Ovary (tissue), 9 donors: ENCODE data around the gene TRAPPC14. TPM values are rescaled to one million over a fixed set of nuclear protein-coding genes. Genes with fewer than 3 reads are reported as not detected.

Source experiments
- microRNA-seq, 3 donors: library from miRNA; unstranded; fragments of <30 nt; microRNA quantifications; one replicate each; pipeline versions ENCODE4 to v1.2.0, GENCODE V29; 2019 to 2020
- polyA plus RNA-seq, 2 donors: library from polyadenylated mRNA; stranded (reverse); fragments of 200-250 nt in 1 of 2; fragments of 350-450 nt in 1 of 2; fragmentation: Illumina TruSeq in 1 of 2; extraction: RNeasy Lipid Tissue Mini Kit (QIAGEN cat#74804) in 1 of 2; gene quantifications; one replicate each; pipeline ENCODE4 v1.2.3, GENCODE V29; 2013 to 2014
- total RNA-seq, 7 donors: library from RNA; depleted of rRNA in 2 of 7; stranded (reverse); fragments of >200 nt in 2 of 7; fragmentation: NEBNext Ultra II Directional in 3 of 7; extraction: Animal tissue kit (Norgen Biotek cat#: 25700) in 3 of 7; gene quantifications; one replicate each; pipeline versions ENCODE4 v1.1.0 to v1.2.4, GENCODE V29; 2016 to 2023
- donor health status: DM: no; HTN: no; CAD: no; lungs with moderate emphysema.
- donor health status: DM: no; HTN: no; CAD: no.
- donor health status: Bipolar disorder and iron deficiency.
- donor health status: DM: yes; HTN: yes; CAD: no.
- donor health status: DM: no; HTN: no; CAD: no.
- donor health status: DM: yes; HTN: yes; CAD: no.

The TRAPPC14 gene
- total and polyA plus RNA-seq, 9 donors, result 2.8 to 27.2 (median 14.3) TPM

Small RNAs within 50 kb of the gene (microRNA-seq; reads per million reads assigned to microRNA genes)
- 0 reads per million in 3 donors for gene MIR4658

Other genes starting within 250 kb of the TRAPPC14 start
- gene TRIM4, start 239.2 kb downstream of the TRAPPC14 start, total RNA-seq, result 10 to 100 TPM; 31.7 to 58.9 (median 45.1) TPM
- gene TRIM4, start 239.2 kb downstream of the TRAPPC14 start, polyA plus RNA-seq, result 10 to 100 TPM; 42.2 to 64.8 TPM
- 1 to 10 TPM in 1 of 7 donors, under 1 TPM in 3, not detected in 3; 0.18 to 1.3 (median 0.29) TPM for gene GJC3, start 229.1 kb downstream of the TRAPPC14 start, total RNA-seq
- gene GJC3, start 229.1 kb downstream of the TRAPPC14 start, polyA plus RNA-seq, result under 1 TPM; 0.42 to 0.45 TPM
- 10 to 100 TPM in 1 of 7 donors, 1 to 10 TPM in 3, under 1 TPM in 3; 0.34 to 21.3 (median 2.3) TPM for gene AZGP1, start 182.7 kb downstream of the TRAPPC14 start, total RNA-seq
- gene AZGP1, start 182.7 kb downstream of the TRAPPC14 start, polyA plus RNA-seq, result 1 to 10 TPM; 1.3 to 5.4 TPM
- gene ZKSCAN1, start 143.1 kb downstream of the TRAPPC14 start, total RNA-seq, result 10 to 100 TPM; 28.8 to 90.7 (median 73.9) TPM
- gene ZKSCAN1, start 143.1 kb downstream of the TRAPPC14 start, polyA plus RNA-seq, result 10 to 100 TPM; 14.2 to 29.4 TPM
- 10 to 100 TPM in 6 of 7 donors, 1 to 10 TPM in 1; 9.2 to 16.2 (median 13.5) TPM for gene ZSCAN21, start 108.9 kb downstream of the TRAPPC14 start, total RNA-seq
- 10 to 100 TPM in 1 of 2 donors, 1 to 10 TPM in 1; 9.2 to 11.8 TPM for gene ZSCAN21, start 108.9 kb downstream of the TRAPPC14 start, polyA plus RNA-seq
- gene ZNF3, start 77.0 kb downstream of the TRAPPC14 start, total RNA-seq, result 10 to 100 TPM; 21.9 to 45.0 (median 38.4) TPM
- 10 to 100 TPM; 28.0 to 41.3 TPM for gene ZNF3, start 77.0 kb downstream of the TRAPPC14 start, polyA plus RNA-seq
- 100 to 1,000 TPM in 2 of 7 donors, 10 to 100 TPM in 5; 33.6 to 110 (median 98.2) TPM for gene COPS6, start 69.8 kb downstream of the TRAPPC14 start, total RNA-seq
- gene COPS6, start 69.8 kb downstream of the TRAPPC14 start, polyA plus RNA-seq, result 100 to 1,000 TPM in 1 of 2 donors, 10 to 100 TPM in 1; 97.4 to 145 TPM
- 10 to 100 TPM; 24.4 to 57.6 (median 37.9) TPM for gene MCM7, start 57.3 kb downstream of the TRAPPC14 start, total RNA-seq
- 10 to 100 TPM; 45.1 to 79.7 TPM for gene MCM7, start 57.3 kb downstream of the TRAPPC14 start, polyA plus RNA-seq
- gene AP4M1, start 57.1 kb downstream of the TRAPPC14 start, total RNA-seq, result 10 to 100 TPM; 10.9 to 20.3 (median 14.2) TPM
- 10 to 100 TPM; 13.8 to 19.0 TPM for gene AP4M1, start 57.1 kb downstream of the TRAPPC14 start, polyA plus RNA-seq
- gene TAF6, start 39.4 kb downstream of the TRAPPC14 start, total RNA-seq, result 10 to 100 TPM; 35.9 to 66.1 (median 57.5) TPM
- gene TAF6, start 39.4 kb downstream of the TRAPPC14 start, polyA plus RNA-seq, result 10 to 100 TPM; 43.1 to 52.1 TPM
- gene CNPY4, start 39.1 kb downstream of the TRAPPC14 start, total RNA-seq, result 10 to 100 TPM; 11.7 to 28.7 (median 22.0) TPM
- 10 to 100 TPM; 33.9 to 42.8 TPM for gene CNPY4, start 39.1 kb downstream of the TRAPPC14 start, polyA plus RNA-seq
- gene MBLAC1, start 31.8 kb downstream of the TRAPPC14 start, total RNA-seq, result 1 to 10 TPM; 3.4 to 6.7 (median 4.5) TPM
- gene MBLAC1, start 31.8 kb downstream of the TRAPPC14 start, polyA plus RNA-seq, result 1 to 10 TPM in 1 of 2 donors, under 1 TPM in 1; 0.28 to 3.4 TPM
- 100 to 1,000 TPM; 101 to 245 (median 108) TPM for gene LAMTOR4, start 9.8 kb downstream of the TRAPPC14 start, total RNA-seq
- 100 to 1,000 TPM in 1 of 2 donors, 10 to 100 TPM in 1; 10.3 to 246 TPM for gene LAMTOR4, start 9.8 kb downstream of the TRAPPC14 start, polyA plus RNA-seq
- gene GAL3ST4, start 9.9 kb upstream of the TRAPPC14 start, total RNA-seq, result 10 to 100 TPM in 2 of 7 donors, 1 to 10 TPM in 5; 3.1 to 16.3 (median 7.4) TPM
- gene GAL3ST4, start 9.9 kb upstream of the TRAPPC14 start, polyA plus RNA-seq, result 10 to 100 TPM in 1 of 2 donors, 1 to 10 TPM in 1; 4.3 to 10.6 TPM
- 1 to 10 TPM; 2.0 to 5.6 (median 3.1) TPM for gene GPC2, start 18.7 kb upstream of the TRAPPC14 start, total RNA-seq
- 1 to 10 TPM in 1 of 2 donors, under 1 TPM in 1; 0.25 to 2.9 TPM for gene GPC2, start 18.7 kb upstream of the TRAPPC14 start, polyA plus RNA-seq
- gene STAG3, start 19.2 kb upstream of the TRAPPC14 start, total RNA-seq, result 1 to 10 TPM in 4 of 7 donors, under 1 TPM in 3; 0.66 to 2.8 (median 1.7) TPM
- gene STAG3, start 19.2 kb upstream of the TRAPPC14 start, polyA plus RNA-seq, result 1 to 10 TPM; 1.9 to 3.2 TPM
- gene PVRIG, start 61.2 kb upstream of the TRAPPC14 start, total RNA-seq, result 1 to 10 TPM in 1 of 7 donors, under 1 TPM in 4, not detected in 2; 0.25 to 1.7 (median 0.48) TPM
- gene PVRIG, start 61.2 kb upstream of the TRAPPC14 start, polyA plus RNA-seq, result under 1 TPM; 0.12 to 0.21 TPM
- not detected for gene SPDYE3, start 149.0 kb upstream of the TRAPPC14 start, total RNA-seq
- under 1 TPM in 1 of 2 donors, not detected in 1; 0.12 TPM for gene SPDYE3, start 149.0 kb upstream of the TRAPPC14 start, polyA plus RNA-seq
- gene PILRB, start 199.4 kb upstream of the TRAPPC14 start, total RNA-seq, result 10 to 100 TPM; 29.0 to 55.9 (median 41.1) TPM
- gene PILRB, start 199.4 kb upstream of the TRAPPC14 start, polyA plus RNA-seq, result 10 to 100 TPM; 17.2 to 50.2 TPM
- gene PILRA, start 214.8 kb upstream of the TRAPPC14 start, total RNA-seq, result 10 to 100 TPM in 1 of 7 donors, 1 to 10 TPM in 6; 1.5 to 25.9 (median 4.1) TPM
- gene PILRA, start 214.8 kb upstream of the TRAPPC14 start, polyA plus RNA-seq, result 1 to 10 TPM; 4.8 to 9.0 TPM